ENCODE data around the gene CALML3. TPM values are rescaled to one million over a fixed set of nuclear protein-coding genes. Genes with fewer than 3 reads are reported as not detected.
A peak's percentile ranks its signal among the peaks of the same experiment; 100 is the strongest.

CALML3 gene
- total and polyA plus RNA-seq, 2 of the 13 experiments (the other 11 are each of a cell fraction or from before 2014, with no cell fraction given), result not detected

DNA sequence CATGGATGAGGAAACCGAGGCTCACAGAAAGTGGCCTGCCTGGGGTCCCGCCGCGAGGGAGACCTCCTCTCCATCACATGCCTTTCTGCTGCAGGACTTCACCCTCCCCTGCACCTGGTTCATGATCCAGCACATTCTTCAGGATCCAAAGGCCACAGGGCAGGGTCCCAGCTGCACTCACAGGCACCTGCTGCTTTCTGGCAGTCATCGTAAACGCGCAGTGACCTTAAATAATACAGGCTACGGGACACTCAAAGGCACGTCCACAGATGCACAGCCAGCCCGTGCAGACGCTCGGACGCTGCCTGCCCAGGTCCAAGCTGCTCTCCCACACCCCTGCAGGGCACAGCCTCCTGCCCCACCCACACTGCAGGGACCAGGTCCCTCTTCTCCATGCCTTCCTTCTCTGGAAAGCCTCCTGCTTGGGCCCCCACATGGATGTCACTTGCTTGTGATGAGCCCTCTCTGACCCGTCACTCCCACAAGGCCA, 49.9 kb downstream of the CALML3 start (continued):
- TF ChIP-seq, protein P1, sequence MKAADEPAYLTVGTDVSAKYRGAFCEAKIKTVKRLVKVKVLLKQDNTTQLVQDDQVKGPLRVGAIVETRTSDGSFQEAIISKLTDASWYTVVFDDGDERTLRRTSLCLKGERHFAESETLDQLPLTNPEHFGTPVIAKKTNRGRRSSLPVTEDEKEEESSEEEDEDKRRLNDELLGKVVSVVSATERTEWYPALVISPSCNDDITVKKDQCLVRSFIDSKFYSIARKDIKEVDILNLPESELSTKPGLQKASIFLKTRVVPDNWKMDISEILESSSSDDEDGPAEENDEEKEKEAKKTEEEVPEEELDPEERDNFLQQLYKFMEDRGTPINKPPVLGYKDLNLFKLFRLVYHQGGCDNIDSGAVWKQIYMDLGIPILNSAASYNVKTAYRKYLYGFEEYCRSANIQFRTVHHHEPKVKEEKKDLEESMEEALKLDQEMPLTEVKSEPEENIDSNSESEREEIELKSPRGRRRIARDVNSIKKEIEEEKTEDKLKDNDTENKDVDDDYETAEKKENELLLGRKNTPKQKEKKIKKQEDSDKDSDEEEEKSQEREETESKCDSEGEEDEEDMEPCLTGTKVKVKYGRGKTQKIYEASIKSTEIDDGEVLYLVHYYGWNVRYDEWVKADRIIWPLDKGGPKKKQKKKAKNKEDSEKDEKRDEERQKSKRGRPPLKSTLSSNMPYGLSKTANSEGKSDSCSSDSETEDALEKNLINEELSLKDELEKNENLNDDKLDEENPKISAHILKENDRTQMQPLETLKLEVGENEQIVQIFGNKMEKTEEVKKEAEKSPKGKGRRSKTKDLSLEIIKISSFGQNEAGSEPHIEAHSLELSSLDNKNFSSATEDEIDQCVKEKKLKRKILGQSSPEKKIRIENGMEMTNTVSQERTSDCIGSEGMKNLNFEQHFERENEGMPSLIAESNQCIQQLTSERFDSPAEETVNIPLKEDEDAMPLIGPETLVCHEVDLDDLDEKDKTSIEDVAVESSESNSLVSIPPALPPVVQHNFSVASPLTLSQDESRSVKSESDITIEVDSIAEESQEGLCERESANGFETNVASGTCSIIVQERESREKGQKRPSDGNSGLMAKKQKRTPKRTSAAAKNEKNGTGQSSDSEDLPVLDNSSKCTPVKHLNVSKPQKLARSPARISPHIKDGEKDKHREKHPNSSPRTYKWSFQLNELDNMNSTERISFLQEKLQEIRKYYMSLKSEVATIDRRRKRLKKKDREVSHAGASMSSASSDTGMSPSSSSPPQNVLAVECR (CRISPR knock-in tag; IDR thresholded peaks at IDR 0.05; ENCODE audit: borderline replicate concordance), result 0 out of 2 replicates have a peak, but pooled peaks have one; percentile 23
- no peak for TF ChIP-seq ZBTB8A (CRISPR knock-in tag; IDR thresholded peaks at IDR 0.05; ENCODE audit: borderline replicate concordance, low read depth)
- no peak for TF ChIP-seq RBFOX2 (IDR thresholded peaks at IDR 0.05; ENCODE audit: low read depth, low read length)
- TF ChIP-seq SCMH1 (CRISPR knock-in tag; IDR thresholded peaks at IDR 0.05; ENCODE audit: borderline replicate concordance), result no peak
- no peak for TF ChIP-seq ZFP1 (CRISPR knock-in tag; IDR thresholded peaks at IDR 0.05)
- TF ChIP-seq, protein P2, sequence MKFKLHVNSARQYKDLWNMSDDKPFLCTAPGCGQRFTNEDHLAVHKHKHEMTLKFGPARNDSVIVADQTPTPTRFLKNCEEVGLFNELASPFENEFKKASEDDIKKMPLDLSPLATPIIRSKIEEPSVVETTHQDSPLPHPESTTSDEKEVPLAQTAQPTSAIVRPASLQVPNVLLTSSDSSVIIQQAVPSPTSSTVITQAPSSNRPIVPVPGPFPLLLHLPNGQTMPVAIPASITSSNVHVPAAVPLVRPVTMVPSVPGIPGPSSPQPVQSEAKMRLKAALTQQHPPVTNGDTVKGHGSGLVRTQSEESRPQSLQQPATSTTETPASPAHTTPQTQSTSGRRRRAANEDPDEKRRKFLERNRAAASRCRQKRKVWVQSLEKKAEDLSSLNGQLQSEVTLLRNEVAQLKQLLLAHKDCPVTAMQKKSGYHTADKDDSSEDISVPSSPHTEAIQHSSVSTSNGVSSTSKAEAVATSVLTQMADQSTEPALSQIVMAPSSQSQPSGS (CRISPR knock-in tag; IDR thresholded peaks at IDR 0.05), result no peak
- TF ChIP-seq, protein P3, sequence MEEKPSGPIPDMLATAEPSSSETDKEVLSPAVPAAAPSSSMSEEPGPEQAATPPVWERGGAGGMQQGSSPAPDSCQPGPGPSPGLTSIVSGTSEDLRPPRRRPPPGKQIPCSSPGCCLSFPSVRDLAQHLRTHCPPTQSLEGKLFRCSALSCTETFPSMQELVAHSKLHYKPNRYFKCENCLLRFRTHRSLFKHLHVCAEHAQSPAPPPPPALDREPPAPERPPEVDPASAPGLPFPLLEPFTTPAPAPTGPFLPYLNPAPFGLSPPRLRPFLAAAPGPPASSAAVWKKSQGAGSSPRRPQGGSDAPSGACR (CRISPR knock-in tag; IDR thresholded peaks at IDR 0.05), result no peak
- TF ChIP-seq, protein P4, sequence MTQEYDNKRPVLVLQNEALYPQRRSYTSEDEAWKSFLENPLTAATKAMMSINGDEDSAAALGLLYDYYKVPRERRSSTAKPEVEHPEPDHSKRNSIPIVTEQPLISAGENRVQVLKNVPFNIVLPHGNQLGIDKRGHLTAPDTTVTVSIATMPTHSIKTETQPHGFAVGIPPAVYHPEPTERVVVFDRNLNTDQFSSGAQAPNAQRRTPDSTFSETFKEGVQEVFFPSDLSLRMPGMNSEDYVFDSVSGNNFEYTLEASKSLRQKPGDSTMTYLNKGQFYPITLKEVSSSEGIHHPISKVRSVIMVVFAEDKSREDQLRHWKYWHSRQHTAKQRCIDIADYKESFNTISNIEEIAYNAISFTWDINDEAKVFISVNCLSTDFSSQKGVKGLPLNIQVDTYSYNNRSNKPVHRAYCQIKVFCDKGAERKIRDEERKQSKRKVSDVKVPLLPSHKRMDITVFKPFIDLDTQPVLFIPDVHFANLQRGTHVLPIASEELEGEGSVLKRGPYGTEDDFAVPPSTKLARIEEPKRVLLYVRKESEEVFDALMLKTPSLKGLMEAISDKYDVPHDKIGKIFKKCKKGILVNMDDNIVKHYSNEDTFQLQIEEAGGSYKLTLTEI (CRISPR knock-in tag; conservative IDR thresholded peaks at IDR 0.05), result no peak
- TF ChIP-seq RNF2 (conservative IDR thresholded peaks at IDR 0.05; ENCODE audit: low read depth), result no peak
- TF ChIP-seq, protein P5, sequence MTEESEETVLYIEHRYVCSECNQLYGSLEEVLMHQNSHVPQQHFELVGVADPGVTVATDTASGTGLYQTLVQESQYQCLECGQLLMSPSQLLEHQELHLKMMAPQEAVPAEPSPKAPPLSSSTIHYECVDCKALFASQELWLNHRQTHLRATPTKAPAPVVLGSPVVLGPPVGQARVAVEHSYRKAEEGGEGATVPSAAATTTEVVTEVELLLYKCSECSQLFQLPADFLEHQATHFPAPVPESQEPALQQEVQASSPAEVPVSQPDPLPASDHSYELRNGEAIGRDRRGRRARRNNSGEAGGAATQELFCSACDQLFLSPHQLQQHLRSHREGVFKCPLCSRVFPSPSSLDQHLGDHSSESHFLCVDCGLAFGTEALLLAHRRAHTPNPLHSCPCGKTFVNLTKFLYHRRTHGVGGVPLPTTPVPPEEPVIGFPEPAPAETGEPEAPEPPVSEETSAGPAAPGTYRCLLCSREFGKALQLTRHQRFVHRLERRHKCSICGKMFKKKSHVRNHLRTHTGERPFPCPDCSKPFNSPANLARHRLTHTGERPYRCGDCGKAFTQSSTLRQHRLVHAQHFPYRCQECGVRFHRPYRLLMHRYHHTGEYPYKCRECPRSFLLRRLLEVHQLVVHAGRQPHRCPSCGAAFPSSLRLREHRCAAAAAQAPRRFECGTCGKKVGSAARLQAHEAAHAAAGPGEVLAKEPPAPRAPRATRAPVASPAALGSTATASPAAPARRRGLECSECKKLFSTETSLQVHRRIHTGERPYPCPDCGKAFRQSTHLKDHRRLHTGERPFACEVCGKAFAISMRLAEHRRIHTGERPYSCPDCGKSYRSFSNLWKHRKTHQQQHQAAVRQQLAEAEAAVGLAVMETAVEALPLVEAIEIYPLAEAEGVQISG (CRISPR knock-in tag; IDR thresholded peaks at IDR 0.05), result no peak
- TF ChIP-seq SOX5 (CRISPR knock-in tag; IDR thresholded peaks at IDR 0.05; ENCODE audit: borderline replicate concordance), result no peak
- TF ChIP-seq, protein P6, sequence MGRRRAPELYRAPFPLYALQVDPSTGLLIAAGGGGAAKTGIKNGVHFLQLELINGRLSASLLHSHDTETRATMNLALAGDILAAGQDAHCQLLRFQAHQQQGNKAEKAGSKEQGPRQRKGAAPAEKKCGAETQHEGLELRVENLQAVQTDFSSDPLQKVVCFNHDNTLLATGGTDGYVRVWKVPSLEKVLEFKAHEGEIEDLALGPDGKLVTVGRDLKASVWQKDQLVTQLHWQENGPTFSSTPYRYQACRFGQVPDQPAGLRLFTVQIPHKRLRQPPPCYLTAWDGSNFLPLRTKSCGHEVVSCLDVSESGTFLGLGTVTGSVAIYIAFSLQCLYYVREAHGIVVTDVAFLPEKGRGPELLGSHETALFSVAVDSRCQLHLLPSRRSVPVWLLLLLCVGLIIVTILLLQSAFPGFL (CRISPR knock-in tag; IDR thresholded peaks at IDR 0.05), result no peak
- TF ChIP-seq GPN1 (CRISPR knock-in tag; IDR thresholded peaks at IDR 0.05; ENCODE audit: borderline replicate concordance), result no peak
- TF ChIP-seq, protein P7, sequence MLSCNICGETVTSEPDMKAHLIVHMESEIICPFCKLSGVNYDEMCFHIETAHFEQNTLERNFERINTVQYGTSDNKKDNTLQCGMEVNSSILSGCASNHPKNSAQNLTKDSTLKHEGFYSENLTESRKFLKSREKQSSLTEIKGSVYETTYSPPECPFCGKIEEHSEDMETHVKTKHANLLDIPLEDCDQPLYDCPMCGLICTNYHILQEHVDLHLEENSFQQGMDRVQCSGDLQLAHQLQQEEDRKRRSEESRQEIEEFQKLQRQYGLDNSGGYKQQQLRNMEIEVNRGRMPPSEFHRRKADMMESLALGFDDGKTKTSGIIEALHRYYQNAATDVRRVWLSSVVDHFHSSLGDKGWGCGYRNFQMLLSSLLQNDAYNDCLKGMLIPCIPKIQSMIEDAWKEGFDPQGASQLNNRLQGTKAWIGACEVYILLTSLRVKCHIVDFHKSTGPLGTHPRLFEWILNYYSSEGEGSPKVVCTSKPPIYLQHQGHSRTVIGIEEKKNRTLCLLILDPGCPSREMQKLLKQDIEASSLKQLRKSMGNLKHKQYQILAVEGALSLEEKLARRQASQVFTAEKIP (CRISPR knock-in tag; IDR thresholded peaks at IDR 0.05; ENCODE audit: borderline replicate concordance), result no peak
- TF ChIP-seq RAD51 (IDR thresholded peaks at IDR 0.05; ENCODE audit: borderline replicate concordance), result no peak

Measured in HepG2 (cell line).